DND-41 (cell line): ENCODE results near the gene NMRAL1.

ENCODE experiments used
- EZH2 ChIP-seq: IDR thresholded peaks from 3 replicates; pipeline ENCODE4 v1.6.1; 2012; ENCODE audit warnings: borderline replicate concordance, low read depth, mild to moderate bottlenecking, moderate library complexity, low read length, inconsistent platforms; ENCODE audit not compliant: severe bottlenecking
- TF ChIP-seq, protein P1 (sequence below): IDR thresholded peaks from 2 replicates; pipeline ENCODE4 v1.5.1; 2012; ENCODE audit warnings: borderline replicate concordance, low read length, moderate library complexity, mild to moderate bottlenecking; ENCODE audit not compliant: poor library complexity, severe bottlenecking; ENCODE audit errors: extremely low read depth

DNA sequence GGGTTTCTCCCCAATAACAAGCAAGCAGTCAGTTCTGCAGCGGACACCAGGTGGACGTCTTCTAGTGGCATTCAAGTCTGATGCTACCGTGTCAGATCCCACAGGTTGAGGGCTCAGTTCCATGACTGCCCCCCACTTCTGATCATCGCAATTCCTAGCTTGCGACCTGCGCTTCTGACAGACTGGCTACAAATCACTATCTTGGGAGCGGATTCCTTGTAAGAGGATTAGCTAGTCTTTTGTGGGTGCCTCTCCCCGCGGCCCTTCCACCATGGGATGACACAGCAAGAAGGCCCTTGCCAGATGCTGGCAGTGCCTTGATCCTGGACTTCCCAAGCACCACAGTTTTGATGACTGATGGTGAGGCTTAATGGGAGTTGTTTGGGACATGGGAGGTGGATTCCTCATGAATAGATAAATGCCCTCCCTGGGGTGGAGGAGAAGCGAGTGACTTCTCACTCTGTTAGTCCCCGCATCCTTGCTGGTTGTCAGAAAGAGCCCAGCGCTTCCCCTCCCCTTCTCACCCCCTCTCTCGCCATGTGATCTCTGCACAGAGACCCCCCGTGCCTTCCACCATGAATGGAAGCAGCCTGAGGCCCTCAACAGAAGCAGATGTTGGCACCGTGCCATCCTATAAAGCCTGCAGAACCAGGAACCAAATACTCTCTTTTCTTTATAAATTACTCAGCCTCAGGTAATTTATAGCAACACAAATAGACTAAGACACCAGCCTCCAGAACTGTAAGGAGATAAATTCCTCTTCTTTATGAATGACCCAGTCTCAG lies 45.0 kb upstream of the NMRAL1 start:
- TF ChIP-seq, protein P1, sequence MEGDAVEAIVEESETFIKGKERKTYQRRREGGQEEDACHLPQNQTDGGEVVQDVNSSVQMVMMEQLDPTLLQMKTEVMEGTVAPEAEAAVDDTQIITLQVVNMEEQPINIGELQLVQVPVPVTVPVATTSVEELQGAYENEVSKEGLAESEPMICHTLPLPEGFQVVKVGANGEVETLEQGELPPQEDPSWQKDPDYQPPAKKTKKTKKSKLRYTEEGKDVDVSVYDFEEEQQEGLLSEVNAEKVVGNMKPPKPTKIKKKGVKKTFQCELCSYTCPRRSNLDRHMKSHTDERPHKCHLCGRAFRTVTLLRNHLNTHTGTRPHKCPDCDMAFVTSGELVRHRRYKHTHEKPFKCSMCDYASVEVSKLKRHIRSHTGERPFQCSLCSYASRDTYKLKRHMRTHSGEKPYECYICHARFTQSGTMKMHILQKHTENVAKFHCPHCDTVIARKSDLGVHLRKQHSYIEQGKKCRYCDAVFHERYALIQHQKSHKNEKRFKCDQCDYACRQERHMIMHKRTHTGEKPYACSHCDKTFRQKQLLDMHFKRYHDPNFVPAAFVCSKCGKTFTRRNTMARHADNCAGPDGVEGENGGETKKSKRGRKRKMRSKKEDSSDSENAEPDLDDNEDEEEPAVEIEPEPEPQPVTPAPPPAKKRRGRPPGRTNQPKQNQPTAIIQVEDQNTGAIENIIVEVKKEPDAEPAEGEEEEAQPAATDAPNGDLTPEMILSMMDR: no peak
- no peak for TF ChIP-seq EZH2
